ENCODE measurements around the gene LTF.

- no peak for TF ChIP-seq CTCF (IDR thresholded peaks at IDR 0.05; ENCODE audit: low read depth, low read length, poor library complexity, severe bottlenecking)
- no peak for TF ChIP-seq EZH2phosphoT487 (IDR thresholded peaks at IDR 0.05; ENCODE audit: borderline replicate concordance, low read length)
These were observed 41.2 kb upstream of the LTF start for GRCh38 chr3:46505953-46506352.
